Superior temporal gyrus (tissue), 1 donor: Measurements from ENCODE around the gene C4A.
"Not testable (repeated sequence)": the region's sequence is repeated elsewhere in the genome, so short reads cannot be mapped to it uniquely, and the experiment has no call there.

ENCODE experiments used
- DNase-seq: peaks from one replicate; pipeline ENCODE4 v3.0.0-alpha.2; 2016; ENCODE audit errors: extremely low spot score

C4A gene

GRCh38 chr6:31981744-31982143 is at the start of gene C4A:
Gene C4A, plus strand, starts transcription at chr6:31982057. Its CDS starts 51 bp downstream, at chr6:31982108.
- not testable (repeated sequence) for DNase-seq

- DNase-seq, result not testable (repeated sequence)
Measured at GRCh38 chr6:31932137-31932536, 49.7 kb upstream of the C4A start.

GRCh38 chr6:31933537-31933936 is 48.3 kb upstream of the C4A start:
- no peak for DNase-seq

GRCh38 chr6:31935021-31935420 is 46.8 kb upstream of the C4A start:
- no peak for DNase-seq

GRCh38 chr6:31935823-31936222 is 46.0 kb upstream of the C4A start:
- DNase-seq, result no peak

GRCh38 chr6:31940256-31940664 is 41.6 kb upstream of the C4A start:
- DNase-seq, result no peak

GRCh38 chr6:31943742-31944141 is 38.1 kb upstream of the C4A start:
- DNase-seq, result no peak

- no peak for DNase-seq
Measured at GRCh38 chr6:31945154-31945506, 36.7 kb upstream of the C4A start.

GRCh38 chr6:31945507-31946369 is 36.1 kb upstream of the C4A start, which contains the start of gene CFB:
Gene CFB, plus strand, starts transcription at chr6:31946095. Its CDS starts 127 bp downstream, at chr6:31946222.
- no peak for DNase-seq

- DNase-seq, result no peak
Measured at GRCh38 chr6:31946370-31946885, 35.4 kb upstream of the C4A start.

GRCh38 chr6:31947070-31947675 is 34.7 kb upstream of the C4A start:
- DNase-seq, result no peak

- DNase-seq, result no peak
Measured at GRCh38 chr6:31947864-31948263, 34.0 kb upstream of the C4A start.

- no peak for DNase-seq
Measured at GRCh38 chr6:31948306-31948705, 33.6 kb upstream of the C4A start.

GRCh38 chr6:31948753-31949413 is 33.0 kb upstream of the C4A start:
- no peak for DNase-seq

- no peak for DNase-seq
Measured at GRCh38 chr6:31949926-31950548, 31.8 kb upstream of the C4A start.

- DNase-seq, result peak; percentile 80
Measured at GRCh38 chr6:31952140-31952805, 29.6 kb upstream of the C4A start.

GRCh38 chr6:31952890-31953289 is 29.0 kb upstream of the C4A start:
- DNase-seq, result no peak

GRCh38 chr6:31954511-31954910 is 27.3 kb upstream of the C4A start:
- no peak for DNase-seq

GRCh38 chr6:31956796-31957195 is 25.1 kb upstream of the C4A start:
- no peak for DNase-seq

GRCh38 chr6:31958412-31958740 is 23.5 kb upstream of the C4A start:
- DNase-seq, result peak; percentile 9
